Uterus (tissue), 4 donors: ENCODE measurements around the gene UGT1A8. TPM values are rescaled to one million over a fixed set of nuclear protein-coding genes. Genes with fewer than 3 reads are reported as not detected.

Experiments
- DNase-seq, 2 donors: peaks; one replicate each; pipeline ENCODE4 v3.0.0-alpha.2; 2019 to 2020
- H3K27ac ChIP-seq, 2 donors: fragments of 200-600 bp; sonication (generic); 1 replicate in 1 of 2; 2 replicates in 1 of 2; pipeline ENCODE4 v1.5.1; 2016 to 2018
- H3K27me3 ChIP-seq, 2 donors: fragments of 200-600 bp; sonication (generic); one replicate each; pipeline ENCODE4 v1.5.1; 2018 to 2019; ENCODE audit warnings: control low read depth in 1 of 2
- H3K36me3 ChIP-seq, 2 donors: fragments of 200-600 bp; sonication (generic); one replicate each; pipeline ENCODE4 v1.5.1; 2019; ENCODE audit warnings: control low read depth in 1 of 2
- H3K4me1 ChIP-seq, 2 donors: fragments of 200-600 bp; sonication (generic); one replicate each; pipeline ENCODE4 v1.5.1; 2018 to 2019; ENCODE audit warnings: control low read depth in 1 of 2
- H3K4me3 ChIP-seq, 2 donors: fragments of 200-600 bp; sonication (generic); 1 replicate in 1 of 2; 2 replicates in 1 of 2; pipeline ENCODE4 v1.5.1; 2018 to 2019; ENCODE audit warnings: mild to moderate bottlenecking in 1 of 2
- H3K9me3 ChIP-seq, 2 donors: fragments of 200-600 bp; sonication (generic); one replicate each; pipeline ENCODE4 v1.5.1; 2019; ENCODE audit warnings: control low read depth in 1 of 2
- CTCF ChIP-seq, 4 experiments: fragments of 200-600 bp in 2 of 4; fragments of 450-650 bp in 2 of 4; sonication (generic) in 2 of 4; IDR thresholded peaks; one replicate each; pipeline ENCODE4 v1.5.1; 2016 to 2019; ENCODE audit warnings: antibody characterized with exemption in 4 of 4, mild to moderate bottlenecking in 2 of 4, moderate library complexity in 1 of 4
- POLR2A ChIP-seq, 2 donors: fragments of 450-650 bp; IDR thresholded peaks; one replicate each; pipeline ENCODE4 v1.6.1; 2016; ENCODE audit warnings: antibody characterized with exemption in 2 of 2, mild to moderate bottlenecking in 1 of 2, moderate library complexity in 1 of 2
- intact Hi-C: fragments of 100-400 bp; cut with DNase I; formaldehyde crosslinking; loops from one replicate; pipeline ENCODE4 v1.15.1; 2023; ENCODE audit warnings: low total_unique reads
- total RNA-seq, 4 donors: library from RNA; depleted of rRNA in 3 of 4; stranded (reverse); fragments of >200 nt in 3 of 4; gene quantifications; one replicate each; pipeline versions ENCODE4 v1.1.0 to v1.2.4, GENCODE V29; 2014 to 2023
- donor health status: DM: yes; HTN: yes; CAD: no.

Gene UGT1A8
- total RNA-seq, 4 donors from 2014 or later, result not detected

- no peaks in the 10 kb centered on the region for H3K9me3 ChIP-seq
- intact Hi-C loops, result no loop called here
- DNase-seq, result no peak
- no peak for TF ChIP-seq POLR2A (IDR thresholded peaks at IDR 0.05)
- no peak for TF ChIP-seq CTCF (IDR thresholded peaks at IDR 0.05)
- no peaks in the 10 kb centered on the region for H3K4me1 ChIP-seq
- H3K36me3 ChIP-seq, result no peaks in the 10 kb centered on the region
- no peak overlapping the region for H3K4me3 ChIP-seq
- H3K27me3 ChIP-seq, result no peaks in the 10 kb centered on the region
- no peak overlapping the region for H3K27ac ChIP-seq
Observed at GRCh38 chr2:233702238-233702637, 84.8 kb downstream of the UGT1A8 start.

GRCh38 chr2:233705911-233706506 is 88.6 kb downstream of the UGT1A8 start:
- no peaks in the 10 kb centered on the region for H3K27me3 ChIP-seq
- no peaks in the 10 kb centered on the region for H3K36me3 ChIP-seq
- H3K4me1 ChIP-seq, result no peaks in the 10 kb centered on the region
- H3K27ac ChIP-seq, result no peak overlapping the region
- H3K4me3 ChIP-seq, result no peak overlapping the region
- H3K9me3 ChIP-seq, result no peaks in the 10 kb centered on the region
- TF ChIP-seq POLR2A (IDR thresholded peaks at IDR 0.05) (no peak), CTCF (IDR thresholded peaks at IDR 0.05) (no peak)
- no peak for DNase-seq
- intact Hi-C loops, result no loop called here

- intact Hi-C loops, result no loop called here
- no peak for DNase-seq
- no peak overlapping the region for H3K27ac ChIP-seq
Observed at GRCh38 chr2:233706720-233707119, 89.3 kb downstream of the UGT1A8 start.

GRCh38 chr2:233707940-233708644 is 90.7 kb downstream of the UGT1A8 start:
- H3K4me1 ChIP-seq, result no peaks in the 10 kb centered on the region
- TF ChIP-seq POLR2A (IDR thresholded peaks at IDR 0.05) (no peak), CTCF (IDR thresholded peaks at IDR 0.05) (no peak)
- H3K9me3 ChIP-seq, result no peaks in the 10 kb centered on the region
- no peak overlapping the region for H3K27ac ChIP-seq
- intact Hi-C loops, result no loop called here
- H3K36me3 ChIP-seq, result no peaks in the 10 kb centered on the region
- no peak overlapping the region for H3K4me3 ChIP-seq
- H3K27me3 ChIP-seq, result no peaks in the 10 kb centered on the region
- DNase-seq, result no peak

More at GRCh38 chr2:233706720-233707119, 89.3 kb downstream of the UGT1A8 start:
- no peaks in the 10 kb centered on the region for H3K9me3 ChIP-seq
- H3K27me3 ChIP-seq, result no peaks in the 10 kb centered on the region
- H3K4me3 ChIP-seq, result no peak overlapping the region
- TF ChIP-seq POLR2A (IDR thresholded peaks at IDR 0.05) (no peak), CTCF (IDR thresholded peaks at IDR 0.05) (no peak)
- H3K36me3 ChIP-seq, result no peaks in the 10 kb centered on the region
- no peaks in the 10 kb centered on the region for H3K4me1 ChIP-seq

- Histone ChIP-seq H3K36me3 (no peaks in the 10 kb centered on the region), H3K4me1 (no peaks in the 10 kb centered on the region), H3K27me3 (no peaks in the 10 kb centered on the region), H3K4me3 (no peak overlapping the region), H3K27ac (no peak overlapping the region), H3K9me3 (no peaks in the 10 kb centered on the region)
- no peak for DNase-seq
- no peak for TF ChIP-seq CTCF (IDR thresholded peaks at IDR 0.05)
- no peak for TF ChIP-seq POLR2A (IDR thresholded peaks at IDR 0.05)
- intact Hi-C loops, result no loop called here
Observed at GRCh38 chr2:233708942-233709341, 91.5 kb downstream of the UGT1A8 start.
